GM18909 (cell line): ENCODE measurements around the gene ZC3H4.

Source experiments
- ATAC-seq: cut with Tn5 transposase; IDR thresholded peaks from one replicate; pipeline ENCODE4 v1.9.1; 2021; ENCODE audit warnings: mild to moderate bottlenecking; ENCODE audit not compliant: unreplicated experiment, poor library complexity

The ZC3H4 gene

GRCh38 chr19:47024502-47024901 is 89.1 kb downstream of the ZC3H4 start:
- no peak for ATAC-seq

- no peak for ATAC-seq
Observed at GRCh38 chr19:47023448-47023794, 90.2 kb downstream of the ZC3H4 start.

GRCh38 chr19:47022541-47023447 is 90.8 kb downstream of the ZC3H4 start:
- ATAC-seq: no peak

GRCh38 chr19:47022140-47022536 is 91.4 kb downstream of the ZC3H4 start:
- ATAC-seq: no peak

GRCh38 chr19:47021536-47022139 is 91.9 kb downstream of the ZC3H4 start:
- no peak for ATAC-seq

- no peak for ATAC-seq
Observed at GRCh38 chr19:47020992-47021496, 92.5 kb downstream of the ZC3H4 start.

- ATAC-seq: no peak
Observed at GRCh38 chr19:47020132-47020805, 93.3 kb downstream of the ZC3H4 start.

GRCh38 chr19:47019431-47020041 is 94.0 kb downstream of the ZC3H4 start, which contains the start of gene NPAS1:
TSS of gene NPAS1 (plus strand) at chr19:47019837. CDS start at chr19:47021048, 1,211 bp downstream.
- ATAC-seq: no peak

GRCh38 chr19:47018923-47019322 is 94.7 kb downstream of the ZC3H4 start:
- no peak for ATAC-seq
